HG02884 (cell line): Measurements from ENCODE around the gene CRCP.

Experiments used
- ATAC-seq: cut with Tn5 transposase; IDR thresholded peaks from one replicate; pipeline ENCODE4 v1.9.1; 2021; ENCODE audit warnings: mild to moderate bottlenecking, moderate library complexity; ENCODE audit not compliant: unreplicated experiment

The CRCP gene

DNA sequence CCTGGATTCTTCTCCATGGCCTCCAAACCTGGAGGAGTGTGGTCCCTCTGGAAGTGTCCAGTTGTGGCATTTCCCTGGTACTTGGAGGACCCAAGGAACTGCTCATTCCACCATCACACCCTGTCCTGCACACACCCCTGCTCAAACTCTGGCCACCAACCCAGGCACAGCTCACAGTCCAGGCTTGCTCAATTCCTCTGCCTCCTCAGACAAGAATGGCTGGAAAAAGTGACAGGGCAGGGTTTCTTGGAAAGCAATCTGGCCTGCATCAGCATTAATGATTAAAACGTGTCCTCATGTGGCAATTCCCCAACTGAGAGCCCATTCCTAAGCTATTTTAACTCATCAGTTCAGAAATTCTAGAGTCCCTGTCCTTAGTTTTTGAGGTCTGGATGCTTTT lies 73.3 kb downstream of the CRCP start:
- ATAC-seq: no peak

DNA sequence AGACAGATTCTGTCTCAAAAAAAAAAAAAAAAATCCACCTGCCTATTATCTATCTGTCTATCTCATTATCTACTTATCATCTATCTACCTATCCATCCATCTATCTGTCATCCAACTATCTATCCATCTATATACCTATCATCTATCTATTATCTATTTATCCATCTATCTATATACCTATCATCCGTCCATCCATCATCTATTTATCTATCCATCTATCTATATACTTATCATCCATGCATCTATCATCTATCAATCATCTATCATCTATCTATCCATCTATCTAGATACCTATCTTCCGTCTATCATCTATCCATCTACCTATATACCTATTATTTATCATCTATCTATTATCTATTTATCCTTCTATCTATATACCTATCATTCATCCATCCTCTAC lies 74.0 kb downstream of the CRCP start:
- no peak for ATAC-seq

DNA sequence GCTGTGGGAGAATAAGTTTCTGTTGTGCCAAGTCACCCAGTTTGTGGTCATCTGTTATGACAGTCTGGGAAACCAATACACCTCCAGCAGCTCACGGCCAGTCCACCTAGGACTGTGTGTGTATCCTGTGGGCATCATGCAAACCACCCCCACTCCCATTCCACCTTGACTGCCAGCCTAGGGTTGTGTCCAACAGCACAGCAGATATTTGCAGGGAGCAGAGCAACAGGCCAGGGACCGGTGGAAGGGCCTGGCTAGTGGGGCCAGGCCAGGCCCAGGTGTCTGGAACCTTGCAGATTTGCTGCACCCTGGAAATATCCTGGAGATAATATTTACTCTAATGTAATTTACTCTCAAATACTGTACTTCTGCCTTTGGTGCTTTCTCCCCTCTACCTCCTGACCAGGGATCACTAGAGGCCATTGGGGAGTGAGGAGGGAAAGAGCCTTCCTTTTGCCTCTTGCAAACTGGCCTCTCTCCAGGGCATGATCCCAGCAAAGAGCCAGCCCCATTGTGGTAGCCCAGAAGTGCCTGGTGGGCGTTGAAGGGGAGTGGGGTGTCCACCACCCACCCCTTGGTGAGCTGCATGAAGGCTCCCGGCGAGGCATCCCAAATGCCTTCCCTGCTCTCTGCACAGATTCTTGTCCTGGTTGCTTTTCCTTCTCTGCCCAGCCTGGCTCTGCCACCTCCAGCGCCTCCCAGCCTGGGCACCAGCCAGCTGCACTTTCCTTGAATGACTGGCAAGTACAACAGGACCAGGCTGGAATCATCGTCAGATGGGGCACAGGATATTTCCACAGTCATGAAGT lies 75.3 kb downstream of the CRCP start:
- no peak for ATAC-seq

GRCh38 chr7:66190504-66190857 lies 75.8 kb downstream of the CRCP start:
- ATAC-seq: no peak

DNA sequence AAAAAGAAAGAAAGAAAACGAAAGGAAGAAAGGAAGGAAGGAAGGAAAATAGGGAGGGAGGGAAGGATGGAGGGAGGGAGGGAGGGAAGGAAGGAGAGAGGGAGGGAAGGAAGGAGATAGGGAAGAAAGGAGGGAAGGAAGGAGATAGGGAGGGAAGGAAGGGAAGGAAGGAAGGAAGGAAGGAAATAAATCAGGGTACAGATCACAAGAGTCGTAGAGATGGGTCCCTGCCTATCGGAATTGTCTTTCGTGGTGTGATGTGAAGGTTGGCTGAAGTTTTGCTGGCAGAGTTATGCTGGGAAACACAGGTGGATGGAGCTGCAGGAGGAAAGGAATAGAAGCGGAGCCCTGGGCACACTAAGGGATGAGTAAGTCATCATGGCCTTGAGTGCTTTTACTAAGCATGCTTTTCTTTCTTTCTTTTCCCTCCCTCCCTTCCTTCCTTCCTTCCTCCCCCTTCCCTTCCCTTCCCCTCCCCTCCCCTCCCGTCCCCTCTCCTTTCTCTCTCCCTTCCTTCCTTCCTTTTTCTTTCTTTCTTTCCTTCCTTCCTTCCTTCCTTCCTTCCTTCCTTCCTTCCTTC lies 78.6 kb downstream of the CRCP start:
- no peak for ATAC-seq

DNA sequence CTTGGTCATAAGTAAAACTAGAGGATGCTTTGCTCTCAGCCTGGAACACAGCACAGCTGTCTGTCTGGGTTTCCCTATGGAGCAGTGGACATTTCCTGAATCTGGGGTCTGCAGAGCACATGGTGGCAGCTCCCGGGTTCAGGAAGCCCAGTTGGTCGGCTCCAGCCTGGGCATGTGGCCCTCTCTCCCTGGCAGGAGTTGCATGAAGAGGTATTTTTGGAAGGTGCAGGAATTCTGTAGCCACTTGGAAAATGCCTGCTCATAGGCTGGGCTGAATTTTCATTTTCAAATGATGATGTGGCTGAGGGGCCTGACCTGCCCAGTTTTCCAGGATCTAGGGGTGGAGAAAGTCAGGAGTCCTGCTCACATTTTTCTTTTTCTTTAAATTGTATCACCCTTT lies 83.8 kb downstream of the CRCP start:
- no peak for ATAC-seq

DNA sequence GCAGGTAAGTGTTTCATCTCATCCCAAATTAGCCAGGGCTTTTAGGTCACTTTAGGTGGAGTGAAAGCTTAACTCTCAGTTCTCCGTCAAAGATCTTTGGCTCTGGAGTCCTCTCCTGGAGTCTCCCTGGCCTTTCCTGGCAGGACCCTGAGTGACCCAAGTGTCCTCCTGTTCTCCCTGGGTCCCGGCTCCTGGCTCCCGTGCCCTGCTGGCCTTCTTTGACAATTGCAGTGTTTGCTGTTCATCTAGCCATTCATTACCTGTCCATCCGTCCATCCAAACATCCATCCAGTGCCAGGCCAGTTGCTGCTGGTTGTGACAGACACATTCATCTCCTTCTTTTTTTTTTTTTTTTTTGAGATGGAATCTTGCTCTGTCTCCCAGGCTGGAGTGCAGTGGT lies 84.3 kb downstream of the CRCP start:
- no peak for ATAC-seq

DNA sequence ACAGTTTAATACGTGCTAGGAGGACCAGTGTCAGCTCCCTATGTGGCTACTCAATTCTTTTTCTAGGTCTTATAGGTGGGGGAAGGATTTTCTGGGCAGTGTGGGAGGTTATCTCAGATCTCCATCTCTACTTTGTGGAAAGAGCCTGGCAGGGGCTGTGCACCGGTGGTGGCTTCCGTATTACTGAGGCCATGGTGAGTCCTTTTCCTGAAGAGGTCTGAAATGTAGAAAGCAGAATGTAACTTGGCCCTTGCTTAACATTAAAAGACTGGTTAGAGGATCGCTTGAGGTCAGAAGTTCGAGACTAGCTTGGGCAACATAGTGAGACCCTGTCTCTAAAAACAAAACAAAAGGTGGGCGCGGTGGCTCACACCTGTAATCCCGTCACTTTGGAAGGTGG lies 87.8 kb downstream of the CRCP start:
- no peak for ATAC-seq
